GM19467 (cell line): Measurements from ENCODE around the gene STX1A.
"Not testable (repeated sequence)": the region's sequence is repeated elsewhere in the genome, so short reads cannot be mapped to it uniquely, and the experiment has no call there.

Experiments used
- ATAC-seq: cut with Tn5 transposase; IDR thresholded peaks from one replicate; pipeline ENCODE4 v1.9.1; 2021; ENCODE audit warnings: mild to moderate bottlenecking, moderate library complexity; ENCODE audit not compliant: unreplicated experiment

STX1A gene

GRCh38 chr7:73655309-73655708 is 64.2 kb downstream of the STX1A start:
- not testable (repeated sequence) for ATAC-seq

GRCh38 chr7:73652541-73652949 is 66.9 kb downstream of the STX1A start:
- ATAC-seq: no peak

GRCh38 chr7:73650524-73650923 is 68.9 kb downstream of the STX1A start:
- no peak for ATAC-seq

- no peak for ATAC-seq
Observed at GRCh38 chr7:73649576-73649975, 69.9 kb downstream of the STX1A start.
